Keratinocyte (primary cell): ENCODE data around the gene OR51A4. TPM values are rescaled to one million over a fixed set of nuclear protein-coding genes. Genes with fewer than 3 reads are reported as not detected.

ENCODE experiments used
- DNase-seq: peaks from one replicate; pipeline ENCODE4 v3.0.0-alpha.2; 2011; ENCODE audit warnings: low read depth, missing footprints, low spot score
- FAIRE-seq: peaks from 2 replicates; lab custom pipeline; 2011; peaks lifted over from hg19 to GRCh38; lab: Jason Lieb, UNC
- H2AFZ ChIP-seq: 2 replicates; pipeline ENCODE4 v1.6.0; 2012; ENCODE audit warnings: low read length, control low read depth, inconsistent platforms; ENCODE audit not compliant: control insufficient read depth
- H3K27ac ChIP-seq: 2 replicates; pipeline ENCODE4 v1.5.1; 2011; ENCODE audit warnings: low read length; ENCODE audit not compliant: control insufficient read depth, insufficient read depth
- H3K27me3 ChIP-seq: 3 replicates; pipeline ENCODE4 v1.6.0; 2011; ENCODE audit warnings: low read length; ENCODE audit not compliant: control insufficient read depth, insufficient read depth; ENCODE audit errors: extremely low read depth
- H3K36me3 ChIP-seq, 2 experiments: 2 replicates in 1 of 2; 3 replicates in 1 of 2; pipeline ENCODE4 v1.5.1; 2011; ENCODE audit warnings: low read length in 2 of 2, mild to moderate bottlenecking in 1 of 2; ENCODE audit not compliant: control insufficient read depth in 2 of 2, insufficient read depth in 2 of 2; ENCODE audit errors: extremely low read depth in 1 of 2
- H3K4me1 ChIP-seq: 3 replicates; pipeline ENCODE4 v1.5.1; 2011; ENCODE audit warnings: low read length; ENCODE audit not compliant: control insufficient read depth, insufficient read depth; ENCODE audit errors: extremely low read depth
- H3K4me2 ChIP-seq: 3 replicates; pipeline ENCODE4 v1.6.0; 2011; ENCODE audit warnings: low read depth, low read length; ENCODE audit not compliant: control insufficient read depth, insufficient read depth; ENCODE audit errors: extremely low read depth
- H3K4me3 ChIP-seq, 3 experiments: fragments of 200-600 bp in 1 of 3; sonication (generic) in 1 of 3; 2 replicates in 2 of 3; 3 replicates in 1 of 3; pipeline ENCODE4 v1.5.1; 2011 to 2016; ENCODE audit warnings: low read length in 3 of 3, mild to moderate bottlenecking in 3 of 3, control low read depth in 2 of 3, inconsistent platforms in 1 of 3, low read depth in 1 of 3, mixed read lengths in 1 of 3, mixed run types in 1 of 3, moderate library complexity in 1 of 3; ENCODE audit not compliant: control insufficient read depth in 2 of 3, insufficient read depth in 2 of 3; ENCODE audit errors: extremely low read depth in 1 of 3
- H3K79me2 ChIP-seq: 2 replicates; pipeline ENCODE4 v1.6.0; 2012; ENCODE audit warnings: low read length; ENCODE audit not compliant: control insufficient read depth, insufficient read depth
- H3K9ac ChIP-seq: 3 replicates; pipeline ENCODE4 v1.6.0; 2011; ENCODE audit warnings: low read length; ENCODE audit not compliant: control insufficient read depth, insufficient read depth; ENCODE audit errors: extremely low read depth
- H3K9me1 ChIP-seq: 3 replicates; pipeline ENCODE4 v1.6.0; 2011; ENCODE audit warnings: low read length; ENCODE audit not compliant: control insufficient read depth, insufficient read depth; ENCODE audit errors: extremely low read depth
- H3K9me3 ChIP-seq: 2 replicates; pipeline ENCODE4 v1.5.1; 2012; ENCODE audit warnings: low read depth, low read length; ENCODE audit not compliant: control insufficient read depth
- H4K20me1 ChIP-seq: 3 replicates; pipeline ENCODE4 v1.6.0; 2011; ENCODE audit warnings: low read length; ENCODE audit not compliant: control insufficient read depth, insufficient read depth; ENCODE audit errors: extremely low read depth
- CTCF ChIP-seq, 3 experiments: IDR thresholded peaks in 1 of 3; conservative IDR thresholded peaks in 1 of 3; optimal IDR thresholded peaks in 1 of 3; 2 replicates in 2 of 3; 3 replicates in 1 of 3; pipeline versions ENCODE3 to v1.5.1; 2011; ENCODE audit warnings: low read length in 3 of 3, mild to moderate bottlenecking in 3 of 3, moderate library complexity in 2 of 3, control low read depth in 1 of 3, inconsistent platforms in 1 of 3; ENCODE audit not compliant: insufficient read depth in 2 of 3; ENCODE audit errors: extremely low read depth in 1 of 3
- EZH2 ChIP-seq: IDR thresholded peaks from one replicate; pipeline ENCODE4 v1.6.1; 2012; ENCODE audit warnings: inconsistent platforms, mild to moderate bottlenecking, low read length, moderate library complexity
- dilution Hi-C: fragments of 300-500 bp; cut with MboI; formaldehyde crosslinking; loops from one replicate; pipeline ENCODE4 v1.7.0; 2020; ENCODE audit warnings: low sequenced_read_pairs; ENCODE audit not compliant: extremely low pct_ligation_motif_present
- polyA plus RNA-seq, 5 experiments: library from polyadenylated mRNA; depleted of rRNA in 3 of 5; stranded (reverse) in 3 of 5; stranded (forward) in 1 of 5; unstranded in 1 of 5; fragments of >200 nt; gene quantifications; 1 replicate in 1 of 5; 2 replicates in 3 of 5; 3 replicates in 1 of 5; pipeline versions ENCODE4 v1.2.1 to v1.2.3, GENCODE V29; 2011 to 2012; ENCODE audit warnings: missing spikeins in 2 of 5, low read depth in 1 of 5, low replicate concordance in 1 of 5

OR51A4 gene
- polyA plus RNA-seq, 1 donor (not counting 4 experiments of a cell fraction or from before 2014, with no cell fraction given) = not detected

- no peaks in the 10 kb centered on the region for H3K36me3 ChIP-seq
- no peaks in the 10 kb centered on the region for H4K20me1 ChIP-seq
- no peak overlapping the region for H3K4me3 ChIP-seq
- dilution Hi-C loops = no loop called here
- no peak overlapping the region for H3K27ac ChIP-seq
- FAIRE-seq = no peak
- DNase-seq = no peak
- no peak for TF ChIP-seq EZH2
- no peak for TF ChIP-seq CTCF (optimal IDR thresholded peaks at IDR 0.05 in 1 of 3, IDR thresholded peaks at IDR 0.05 in 1 of 3, conservative IDR thresholded peaks at IDR 0.05 in 1 of 3; ENCODE audit: extremely low read depth in 1 of 3, insufficient read depth in 2 of 3, low read length in 3 of 3)
- no peak overlapping the region for H2AFZ ChIP-seq
- no peaks in the 10 kb centered on the region for H3K27me3 ChIP-seq
- H3K9me3 ChIP-seq = no peaks in the 10 kb centered on the region
- no peaks in the 10 kb centered on the region for H3K4me1 ChIP-seq
- no peak overlapping the region for H3K9ac ChIP-seq
- no peaks in the 10 kb centered on the region for H3K79me2 ChIP-seq
- no peaks in the 10 kb centered on the region for H3K9me1 ChIP-seq
- H3K4me2 ChIP-seq = no peak overlapping the region
Observed at GRCh38 chr11:4926608-4927007, 20.8 kb downstream of the OR51A4 start.

DNA sequence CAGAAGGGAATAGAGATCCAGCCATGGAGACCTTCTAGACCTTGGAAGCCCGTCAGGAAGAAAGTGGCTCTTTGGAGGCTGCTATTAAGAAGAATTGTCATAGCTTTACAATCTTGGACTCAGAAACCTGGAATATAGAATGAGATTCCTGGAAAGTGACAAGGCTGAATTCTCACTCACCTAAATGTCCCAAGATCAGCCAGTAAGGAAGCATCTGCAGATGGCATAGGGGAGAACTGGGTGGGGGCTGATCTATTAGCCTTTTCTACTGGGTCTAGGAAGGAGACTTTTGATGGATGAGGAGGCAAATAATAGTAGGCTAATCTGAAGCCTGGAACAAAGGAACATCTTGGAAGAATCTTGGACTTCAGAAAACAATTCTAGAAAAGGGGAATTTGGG is 23.2 kb downstream of the OR51A4 start, which contains the start of gene OR51G1:
TSS of gene OR51G1 (minus strand) at position 101 of the 400 bp plus-strand sequence. CDS start at position 101, 0 bp downstream.
- no peaks in the 10 kb centered on the region for H3K36me3 ChIP-seq
- DNase-seq (no peak), FAIRE-seq (no peak)
- dilution Hi-C loops = no loop called here
- no peak within 1 kb of the TSS for H3K9ac ChIP-seq
- no peaks in the 10 kb centered on the region for H3K27me3 ChIP-seq
- no peaks in the 10 kb centered on the region for H3K79me2 ChIP-seq
- no peaks in the 10 kb centered on the region for H3K4me1 ChIP-seq
- no peaks in the 10 kb centered on the region for H3K9me1 ChIP-seq
- H3K27ac ChIP-seq = no peak within 1 kb of the TSS
- no peaks in the 10 kb centered on the region for H4K20me1 ChIP-seq
- H3K9me3 ChIP-seq = no peaks in the 10 kb centered on the region
- TF ChIP-seq EZH2 (no peak), CTCF (optimal IDR thresholded peaks at IDR 0.05 in 1 of 3, IDR thresholded peaks at IDR 0.05 in 1 of 3, conservative IDR thresholded peaks at IDR 0.05 in 1 of 3; ENCODE audit: extremely low read depth in 1 of 3, insufficient read depth in 2 of 3, low read length in 3 of 3) (no peak)
- H3K4me2 ChIP-seq = no peak within 1 kb of the TSS
- H3K4me3 ChIP-seq = no peak within 1 kb of the TSS
- no peak within 1 kb of the TSS for H2AFZ ChIP-seq
